ENCODE measurements around the gene ATP9B.

ATP9B gene

DNA sequence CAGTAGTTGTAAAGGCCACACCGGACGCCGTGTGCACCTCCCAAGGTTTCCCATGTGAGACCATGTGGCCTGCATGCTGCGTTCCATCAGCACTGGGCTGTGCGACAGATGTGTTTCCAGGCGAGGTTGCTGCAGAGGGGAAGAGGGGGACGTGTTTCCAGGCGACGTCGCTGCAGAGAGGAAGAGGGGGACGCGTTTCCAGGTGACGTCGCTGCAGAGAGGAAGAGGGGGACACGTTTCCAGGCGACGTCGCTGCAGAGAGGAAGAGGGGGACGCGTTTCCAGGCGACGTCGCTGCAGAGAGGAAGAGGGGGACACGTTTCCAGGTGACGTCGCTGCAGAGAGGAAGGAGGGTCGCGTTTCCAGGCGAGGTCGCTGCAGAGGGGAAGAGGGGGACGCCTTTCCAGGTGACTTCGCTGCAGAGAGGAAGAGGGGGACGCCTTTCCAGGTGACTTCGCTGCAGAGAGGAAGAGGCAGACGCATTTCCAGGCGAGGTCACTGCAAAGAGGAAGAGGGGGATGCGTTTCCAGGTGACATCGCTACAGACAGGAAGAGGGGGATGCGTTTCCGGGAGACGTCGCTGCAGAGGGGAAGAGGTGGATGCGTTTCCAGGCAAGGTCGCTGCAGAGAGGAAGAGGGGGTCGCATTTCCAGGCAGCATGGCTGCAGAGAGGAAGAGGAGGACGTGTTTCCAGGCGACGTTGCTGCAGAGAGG lies 351.0 kb downstream of the ATP9B start:
- DNase-seq = no peak

DNA sequence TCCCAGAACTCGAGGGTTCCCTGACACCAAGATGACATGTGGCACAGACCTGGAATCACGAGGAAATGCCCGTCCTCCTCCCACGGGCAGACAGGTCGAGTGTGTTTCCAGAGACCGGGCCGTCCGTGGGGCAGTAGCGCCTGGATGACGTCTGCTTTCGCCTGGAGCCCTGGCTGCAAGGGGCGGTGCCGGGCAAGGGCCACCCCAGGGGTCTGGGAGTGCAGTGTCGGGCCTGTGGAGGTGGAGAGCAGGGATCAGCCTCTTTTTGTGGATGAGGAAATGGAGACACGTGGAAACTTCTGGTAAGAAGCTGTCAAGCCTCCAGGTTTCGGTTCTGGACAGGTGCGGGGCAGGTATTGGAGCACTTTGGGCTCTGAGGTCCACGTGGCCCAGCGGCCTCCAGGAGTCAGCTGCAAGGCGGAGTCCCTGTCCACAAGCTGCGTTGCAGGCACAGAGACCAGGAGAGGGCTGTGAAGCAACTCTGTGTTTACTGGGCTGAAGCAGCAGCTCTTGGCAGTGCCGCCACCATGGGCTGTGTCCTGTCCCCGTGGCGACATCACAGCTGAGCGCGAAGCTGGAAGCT lies 352.2 kb downstream of the ATP9B start:
- DNase-seq = no peak

DNA sequence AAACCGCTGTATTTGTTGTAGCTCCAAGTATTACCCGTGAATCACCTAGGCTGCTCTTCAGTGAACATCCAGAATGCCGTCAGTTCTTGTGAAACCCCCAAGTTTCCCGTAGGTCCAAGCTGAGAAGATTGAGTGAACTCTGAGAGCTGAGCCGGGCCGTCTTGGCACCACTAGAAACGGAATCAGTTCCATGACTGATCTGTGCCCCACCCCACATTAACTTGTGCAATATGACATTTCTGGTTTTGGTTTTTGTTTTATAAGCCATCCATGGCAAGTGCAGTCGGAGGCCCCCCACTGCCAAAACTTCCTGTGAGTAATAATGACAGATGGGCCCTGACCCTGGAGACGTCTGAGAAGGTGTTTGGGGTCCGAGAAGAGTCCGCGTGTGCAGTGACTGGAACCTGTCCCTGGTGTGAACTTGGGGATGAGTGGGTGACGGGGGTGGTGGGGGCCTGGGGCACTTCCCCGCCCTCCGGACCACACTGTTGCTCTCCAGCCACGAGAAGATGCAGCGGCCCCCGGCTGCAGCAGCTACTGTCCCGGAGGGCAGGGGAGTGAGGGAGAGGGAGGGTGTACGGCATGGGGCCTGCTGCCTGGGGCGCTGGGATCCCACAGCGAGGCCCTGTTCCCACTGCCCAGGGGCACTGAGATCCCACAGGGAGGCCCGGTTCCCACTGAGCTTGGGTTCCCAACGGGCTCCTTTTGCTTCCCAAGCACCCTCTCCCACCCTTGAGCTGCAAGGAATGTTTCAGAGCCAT lies 353.0 kb downstream of the ATP9B start:
- no peak for DNase-seq

DNA sequence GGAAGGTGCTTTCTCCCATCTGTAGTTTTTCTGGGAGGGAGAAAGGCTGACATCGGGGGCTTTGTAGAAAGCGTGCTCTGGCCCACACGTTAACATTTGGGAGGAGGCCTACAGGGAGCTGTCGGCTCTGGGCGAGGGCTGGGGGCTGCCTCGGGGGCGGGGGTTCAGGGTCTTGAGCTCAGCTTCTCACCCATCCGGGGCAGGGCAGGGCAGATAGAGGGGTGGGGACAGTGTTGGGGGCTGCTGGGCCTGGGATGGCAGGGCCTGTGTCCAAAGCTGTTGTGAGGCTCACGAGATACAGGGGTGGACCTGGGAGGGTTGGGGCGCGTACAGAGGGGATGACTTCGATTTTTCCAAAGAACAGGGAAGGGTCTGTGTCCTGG lies 353.6 kb downstream of the ATP9B start:
- no peak for DNase-seq

DNA sequence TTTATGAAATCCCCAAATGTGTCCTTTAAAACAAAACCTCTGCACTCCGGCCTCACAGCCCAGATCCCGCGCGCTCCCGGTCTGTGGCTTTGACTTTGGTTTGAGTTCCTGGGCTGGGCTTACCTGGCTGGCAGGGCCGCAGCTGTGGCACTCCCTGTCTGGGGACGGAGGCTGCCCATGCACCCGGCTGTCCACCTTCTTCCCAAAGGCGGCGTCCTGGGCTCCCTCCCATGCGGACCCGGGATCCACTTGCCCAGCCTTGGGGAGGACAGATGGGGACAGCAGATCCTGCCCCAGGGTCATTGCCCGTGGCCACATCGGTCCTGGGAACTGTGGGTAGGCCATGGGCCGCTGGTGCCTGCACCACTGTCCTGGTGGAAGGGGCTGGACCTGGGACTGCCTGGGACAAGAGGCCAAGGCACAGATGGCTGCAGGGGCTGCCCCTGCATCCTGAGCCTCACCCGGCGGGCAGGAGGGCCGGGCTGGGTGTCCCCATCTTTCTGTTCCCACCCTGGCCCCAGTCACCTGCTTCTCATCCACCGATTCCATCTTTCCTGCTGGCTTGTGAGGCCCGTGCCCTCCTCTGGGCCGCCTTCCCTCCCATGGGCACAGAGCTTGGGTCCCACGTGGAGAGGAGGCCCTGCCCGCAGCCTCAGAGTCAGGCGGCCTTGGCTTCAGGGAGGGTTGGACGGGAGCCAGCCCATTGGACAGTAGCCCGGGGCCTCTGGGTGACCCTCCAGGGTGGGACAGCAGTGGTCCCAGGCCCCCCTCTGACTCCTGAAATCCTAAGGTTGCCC lies 354.2 kb downstream of the ATP9B start:
- no peak for DNase-seq

DNA sequence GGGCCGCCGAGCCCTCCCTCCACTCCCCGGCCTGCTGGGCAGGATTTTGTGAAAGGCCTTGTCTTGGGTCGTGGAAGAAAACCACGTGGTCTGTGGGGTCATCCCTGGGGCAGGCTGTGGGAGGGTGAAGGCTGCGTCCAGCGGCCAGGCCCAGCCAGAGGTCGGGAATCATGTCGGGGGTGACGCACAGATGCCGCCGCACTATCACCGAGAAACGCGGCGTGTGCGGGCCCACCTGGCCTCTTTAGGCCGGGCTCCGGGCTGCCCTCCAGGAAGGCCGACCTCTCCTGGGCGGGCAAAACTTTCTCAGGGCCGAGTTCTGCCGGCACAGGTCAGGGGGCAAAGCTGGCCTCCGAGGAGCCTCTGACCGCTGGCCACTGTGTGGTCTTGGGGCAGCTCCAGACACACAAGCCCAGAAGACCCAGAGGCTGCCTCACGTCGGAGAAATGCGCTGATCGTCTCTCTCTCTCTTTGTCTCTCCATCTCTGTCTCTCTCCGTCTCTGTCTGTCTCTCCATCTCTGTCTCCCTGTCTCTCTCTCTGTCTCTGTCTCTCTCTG lies 354.9 kb downstream of the ATP9B start:
- DNase-seq = no peak

DNA sequence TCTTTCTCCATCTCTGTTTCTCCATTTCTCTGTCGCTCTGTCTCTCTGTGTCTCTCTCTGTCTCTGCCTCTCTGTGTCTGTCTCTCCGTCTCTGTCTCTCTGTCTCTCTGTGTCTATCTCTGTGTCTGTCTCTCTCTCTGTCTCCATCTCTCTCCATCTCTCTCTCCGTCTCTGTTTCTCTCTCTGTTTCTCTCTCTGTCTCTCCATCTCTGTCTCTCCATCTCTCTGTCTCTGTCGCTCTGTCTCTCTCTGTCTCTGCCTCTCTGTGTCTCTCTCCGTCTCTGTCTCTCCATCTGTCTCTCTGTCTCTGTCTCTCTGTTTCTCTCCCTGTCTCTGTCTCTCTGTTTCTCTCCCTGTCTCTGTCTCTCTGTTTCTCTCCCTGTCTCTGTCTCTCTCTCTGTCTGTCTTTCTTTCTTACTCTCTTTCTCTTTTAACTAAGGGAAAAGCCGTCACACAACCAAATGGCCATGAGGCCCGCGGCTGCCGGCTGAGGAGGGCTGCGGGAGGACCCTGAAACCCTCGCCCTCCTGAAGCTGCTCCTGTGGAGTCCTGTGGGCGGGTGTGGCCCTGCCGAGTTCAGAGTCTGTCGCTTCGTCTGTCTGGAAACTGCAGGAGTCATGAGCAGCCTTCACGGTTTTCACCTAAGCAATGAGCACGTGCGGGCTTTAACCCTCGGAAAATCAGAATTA lies 355.8 kb downstream of the ATP9B start:
- no peak for DNase-seq

DNA sequence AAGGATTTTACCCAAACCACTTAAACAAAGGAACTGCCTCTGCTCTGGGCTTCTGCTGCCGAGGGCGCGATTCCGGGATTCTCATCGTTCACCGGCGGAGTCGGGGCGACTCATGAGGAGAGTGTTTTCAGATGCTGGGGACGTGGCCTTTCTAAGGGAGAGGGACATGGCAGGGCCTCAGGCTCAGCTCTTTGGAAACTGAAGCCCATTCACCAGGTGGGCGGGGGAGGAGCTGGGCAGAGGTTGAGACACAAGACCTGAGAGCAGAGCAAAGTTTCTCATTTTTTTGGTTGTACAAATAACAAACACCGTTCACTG lies 356.3 kb downstream of the ATP9B start:
- DNase-seq = no peak

DNA sequence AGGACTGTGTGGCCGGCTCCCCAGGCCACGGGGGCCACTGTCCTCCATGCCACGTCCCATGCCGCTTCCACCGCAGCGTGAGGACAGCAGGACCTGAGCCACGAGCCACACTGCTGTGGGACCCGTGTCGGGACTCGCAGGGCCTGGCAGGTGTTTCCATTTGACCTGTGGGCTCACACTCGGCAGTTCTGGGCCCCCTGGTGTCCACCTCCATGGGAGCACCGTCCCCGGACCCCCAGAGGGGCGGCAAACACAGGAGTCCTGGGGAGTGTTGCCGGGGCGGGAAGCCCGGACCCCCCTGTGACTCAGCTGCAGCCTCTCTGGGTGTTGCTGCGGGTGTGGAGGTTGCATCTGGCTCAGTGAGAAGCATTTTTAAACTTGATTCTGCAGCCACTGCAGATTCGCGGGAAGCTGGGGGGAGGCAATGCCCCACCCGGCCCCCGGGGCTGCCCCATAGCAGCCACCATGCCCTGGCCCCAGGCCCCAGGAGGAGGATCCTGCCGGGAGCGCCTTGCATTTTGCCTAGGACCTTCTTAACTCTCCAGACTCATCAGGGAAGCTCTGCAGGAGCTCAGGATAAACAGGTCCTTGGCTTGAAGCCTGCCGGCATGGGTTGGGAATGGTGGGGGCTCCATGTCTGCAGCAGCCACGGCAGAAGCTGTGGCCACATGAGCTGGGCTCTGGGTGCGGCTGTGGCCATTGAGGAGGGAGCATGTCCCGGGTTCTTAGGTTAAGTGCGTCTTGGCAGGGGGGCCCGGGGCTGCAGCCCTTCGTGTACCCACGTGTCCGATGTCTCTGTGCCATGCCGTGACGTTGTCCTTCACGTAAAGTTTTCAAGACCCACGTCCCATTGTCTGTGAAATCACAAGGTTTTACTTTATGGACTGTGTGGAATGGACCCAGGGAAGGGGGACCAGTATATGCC lies 357.4 kb downstream of the ATP9B start:
- no peak for DNase-seq

DNA sequence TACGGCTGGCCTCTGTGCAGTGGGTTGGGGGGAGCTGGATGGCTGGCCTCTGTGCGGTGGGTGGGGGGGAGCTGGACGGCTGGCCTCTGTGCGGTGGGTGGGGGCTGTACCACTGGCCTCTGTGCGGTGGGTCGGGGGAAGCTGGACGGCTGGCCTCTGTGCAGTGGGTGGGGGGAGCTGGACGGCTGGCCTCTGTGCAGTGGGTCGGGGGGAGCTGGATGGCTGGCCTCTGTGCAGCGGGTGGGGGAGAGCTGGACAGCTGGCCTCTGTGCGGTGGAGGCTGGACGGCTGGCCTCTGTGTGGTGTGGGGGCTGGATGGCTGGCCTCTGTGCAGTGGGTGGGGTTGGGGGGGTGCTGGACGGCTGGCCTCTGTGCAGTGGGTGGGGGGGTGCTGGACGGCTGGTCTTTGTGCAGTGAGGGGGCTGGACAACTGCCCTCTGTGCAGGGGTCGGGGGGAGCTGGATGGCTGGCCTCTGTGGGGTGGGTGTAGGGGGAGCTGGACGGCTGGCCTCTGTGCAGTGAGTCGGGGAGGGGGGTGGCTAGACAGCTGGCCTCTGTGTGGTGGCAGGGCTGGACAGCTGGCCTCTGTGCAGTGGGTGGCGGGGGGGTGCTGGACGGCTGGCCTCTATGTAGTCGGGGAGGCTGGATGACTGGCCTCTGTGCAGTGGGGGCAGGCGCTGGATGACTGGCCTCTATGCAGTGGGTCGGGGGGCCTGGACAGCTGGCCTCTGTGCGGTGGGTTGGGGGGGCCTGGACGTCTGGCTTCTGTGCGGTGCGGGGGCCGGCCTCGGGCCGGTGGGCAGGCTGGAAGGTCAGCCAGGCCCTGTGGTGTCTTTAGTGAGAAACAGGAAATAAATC lies 358.4 kb downstream of the ATP9B start:
- DNase-seq = no peak

All from NCI-H146 (cell line).